Measurements from ENCODE around the gene RNF187. TPM values are rescaled to one million over a fixed set of nuclear protein-coding genes. Genes with fewer than 3 reads are reported as not detected.

Gene RNF187
- total RNA-seq, 1 experiment from 2014 or later = 143 TPM

- CTCF ChIA-PET = no interaction called here
These were observed 57.1 kb downstream of the RNF187 start for GRCh38 chr1:228544021-228544850.

GRCh38 chr1:228544921-228545591 is 57.9 kb downstream of the RNF187 start:
- in situ Hi-C loops (cut with HindIII; ENCODE audit: low pct_unique_long_range_greater_than_20kb, low sequenced_read_pairs) = no loop called here
- TF ChIP-seq CTCF (IDR thresholded peaks at IDR 0.05) = no peak
- no peak for TF ChIP-seq POLR2AphosphoS5 (IDR thresholded peaks at IDR 0.05; ENCODE audit: low read depth, low read length)
- TF ChIP-seq TCF7L2 (IDR thresholded peaks at IDR 0.05; ENCODE audit: low read depth, low read length) = no peak
- TF ChIP-seq REST (IDR thresholded peaks at IDR 0.05; ENCODE audit: insufficient read depth in 1 of 2, low read depth in 2 of 2, low read length in 1 of 2) = no peak
- TF ChIP-seq SIN3A (IDR thresholded peaks at IDR 0.05; ENCODE audit: borderline replicate concordance, insufficient read depth, low read depth, low read length) = no peak
- H3K27ac ChIP-seq (ENCODE audit: low read length) = no peak overlapping the region
- CTCF ChIA-PET = no interaction called here
- H3K4me3 ChIP-seq (ENCODE audit: low read depth in 2 of 2, low read length in 2 of 2) = no peak overlapping the region
- H3K27me3 ChIP-seq (ENCODE audit: control insufficient read depth, insufficient read depth, low read length) = no peaks in the 10 kb centered on the region; the same call in 1 of the 2 replicates
- H3K9me3 ChIP-seq (ENCODE audit: control insufficient read depth, insufficient read depth, low read depth, low read length) = no peaks in the 10 kb centered on the region
- ATAC-seq = no peak
- H3K4me1 ChIP-seq (ENCODE audit: control insufficient read depth, insufficient read depth, low read length) = no peaks in the 10 kb centered on the region
- no TSS peak for BruUV-seq (replicated peaks)
- POLR2A ChIA-PET = no interaction called here
- H3K36me3 ChIP-seq (ENCODE audit: control insufficient read depth, insufficient read depth, low read length) = no peaks in the 10 kb centered on the region
- intact Hi-C loops (cut with micrococcal nuclease; ENCODE audit: unreplicated experiment) = no loop called here
- no peak for DNase-seq (ENCODE audit: low read depth, low spot score)

More at GRCh38 chr1:228544021-228544850, 57.1 kb downstream of the RNF187 start:
- no peak overlapping the region for H3K4me3 ChIP-seq (ENCODE audit: low read depth in 2 of 2, low read length in 2 of 2)
- H3K27ac ChIP-seq (ENCODE audit: low read length) = no peak overlapping the region
- in situ Hi-C loops (cut with HindIII; ENCODE audit: low pct_unique_long_range_greater_than_20kb, low sequenced_read_pairs) = no loop called here
- BruUV-seq (replicated peaks) = no TSS peak
- no peaks in the 10 kb centered on the region; the same call in 1 of the 2 replicates for H3K27me3 ChIP-seq (ENCODE audit: control insufficient read depth, insufficient read depth, low read length)
- POLR2A ChIA-PET = no interaction called here
- no peaks in the 10 kb centered on the region for H3K36me3 ChIP-seq (ENCODE audit: control insufficient read depth, insufficient read depth, low read length)
- intact Hi-C loops (cut with micrococcal nuclease; ENCODE audit: unreplicated experiment) = no loop called here
- no peaks in the 10 kb centered on the region for H3K4me1 ChIP-seq (ENCODE audit: control insufficient read depth, insufficient read depth, low read length)
- DNase-seq (ENCODE audit: low read depth, low spot score) (no peak), ATAC-seq (no peak)
- TF ChIP-seq POLR2AphosphoS5 (IDR thresholded peaks at IDR 0.05; ENCODE audit: low read depth, low read length) (no peak), SIN3A (IDR thresholded peaks at IDR 0.05; ENCODE audit: borderline replicate concordance, insufficient read depth, low read depth, low read length) (no peak), TCF7L2 (IDR thresholded peaks at IDR 0.05; ENCODE audit: low read depth, low read length) (no peak)
- H3K9me3 ChIP-seq (ENCODE audit: control insufficient read depth, insufficient read depth, low read depth, low read length) = no peaks in the 10 kb centered on the region

Small RNAs within 50 kb of the gene (microRNA-seq; reads per million reads assigned to microRNA genes)
- not detected for gene MIR4666A (ENCODE audit: unreplicated experiment)

Other genes with a start within 250 kb of the RNF187 start
- gene TRIM11, start 80.5 kb upstream of the RNF187 start, total RNA-seq (2021; ENCODE audit: unreplicated experiment) = 38.6 TPM
- gene TRIM17, start 70.5 kb upstream of the RNF187 start, total RNA-seq (2021; ENCODE audit: unreplicated experiment) = 1.2 TPM
- 9.2 TPM for gene RHOU, start 248.1 kb downstream of the RNF187 start, total RNA-seq (2021; ENCODE audit: unreplicated experiment)

All from Panc1 (cell line).